Spleen (tissue), 7 donors: Measurements from ENCODE around the gene CORO6.
A peak's percentile ranks its signal among the peaks of the same experiment; 100 is the strongest.

ENCODE experiments used
- POLR2A ChIP-seq, 3 donors: fragments of 450-650 bp; IDR thresholded peaks; one replicate each; pipeline ENCODE4 v1.5.1; 2017; ENCODE audit warnings: antibody characterized with exemption in 3 of 3, mild to moderate bottlenecking in 1 of 3
- POLR2AphosphoS5 ChIP-seq, 3 donors: sonication (generic); formaldehyde crosslinking; IDR thresholded peaks; one replicate each; pipeline ENCODE4 v1.5.1; 2017; ENCODE audit warnings: antibody characterized with exemption in 3 of 3
- TF ChIP-seq, protein P1 (sequence below), 11 experiments: fragments of 200-600 bp in 7 of 11; fragments of 450-650 bp in 4 of 11; sonication (generic) in 4 of 11; IDR thresholded peaks in 8 of 11; conservative IDR thresholded peaks in 3 of 11; 1 replicate in 7 of 11; 2 replicates in 4 of 11; pipeline versions ENCODE4 v1.4.0 to v1.8.0; 2016 to 2021; ENCODE audit warnings: antibody characterized with exemption in 11 of 11, inconsistent platforms in 4 of 11, mild to moderate bottlenecking in 1 of 11
- donor health status: DM: no; HTN: no; CAD: no; lungs with moderate emphysema.
- donor health status: DM: no; HTN: no; CAD: no.
- donor health status: DM: no; HTN: no; CAD: no.

DNA sequence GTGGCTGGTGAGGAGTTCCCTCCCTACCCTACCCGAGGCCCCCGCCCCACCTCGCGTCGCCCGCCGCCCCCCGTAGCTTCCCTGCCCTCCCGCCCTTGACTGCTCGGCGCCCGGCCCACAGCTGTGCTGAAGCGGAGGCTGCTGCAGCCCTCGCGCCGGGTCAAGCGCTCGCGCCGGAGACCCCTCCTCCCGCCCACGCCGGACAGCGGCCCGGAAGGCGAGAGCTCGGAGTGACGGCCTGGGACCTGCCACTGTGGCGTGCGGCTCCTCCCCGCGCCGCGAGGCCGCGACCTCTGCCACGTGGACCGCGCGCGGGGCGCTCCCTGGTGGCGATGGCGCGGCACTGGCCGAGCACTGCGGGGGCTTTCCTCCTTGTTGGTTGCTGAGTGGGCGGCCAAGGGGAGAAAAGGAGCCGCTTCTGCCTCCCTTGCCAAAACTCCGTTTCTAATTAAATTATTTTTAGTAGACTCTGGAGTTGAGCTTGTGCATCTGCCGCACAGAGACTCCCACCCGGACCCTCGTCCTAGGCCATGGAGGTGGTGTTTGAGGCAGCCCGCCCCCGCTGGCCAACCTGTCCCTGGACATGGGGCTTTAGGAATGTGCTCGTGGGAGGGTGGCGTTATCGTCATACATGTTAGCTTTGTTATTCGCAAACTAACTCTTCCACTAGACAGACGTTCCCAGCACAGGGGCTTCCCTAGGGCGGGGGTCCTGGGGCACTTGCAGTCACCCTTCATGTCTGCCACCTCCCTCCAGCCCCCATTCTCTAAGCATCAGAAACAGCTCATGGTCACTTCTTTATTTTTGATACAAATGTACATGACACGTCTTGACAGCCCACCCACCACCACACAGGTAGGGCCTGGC lies 49.8 kb downstream of the CORO6 start:
- TF ChIP-seq, protein P1, sequence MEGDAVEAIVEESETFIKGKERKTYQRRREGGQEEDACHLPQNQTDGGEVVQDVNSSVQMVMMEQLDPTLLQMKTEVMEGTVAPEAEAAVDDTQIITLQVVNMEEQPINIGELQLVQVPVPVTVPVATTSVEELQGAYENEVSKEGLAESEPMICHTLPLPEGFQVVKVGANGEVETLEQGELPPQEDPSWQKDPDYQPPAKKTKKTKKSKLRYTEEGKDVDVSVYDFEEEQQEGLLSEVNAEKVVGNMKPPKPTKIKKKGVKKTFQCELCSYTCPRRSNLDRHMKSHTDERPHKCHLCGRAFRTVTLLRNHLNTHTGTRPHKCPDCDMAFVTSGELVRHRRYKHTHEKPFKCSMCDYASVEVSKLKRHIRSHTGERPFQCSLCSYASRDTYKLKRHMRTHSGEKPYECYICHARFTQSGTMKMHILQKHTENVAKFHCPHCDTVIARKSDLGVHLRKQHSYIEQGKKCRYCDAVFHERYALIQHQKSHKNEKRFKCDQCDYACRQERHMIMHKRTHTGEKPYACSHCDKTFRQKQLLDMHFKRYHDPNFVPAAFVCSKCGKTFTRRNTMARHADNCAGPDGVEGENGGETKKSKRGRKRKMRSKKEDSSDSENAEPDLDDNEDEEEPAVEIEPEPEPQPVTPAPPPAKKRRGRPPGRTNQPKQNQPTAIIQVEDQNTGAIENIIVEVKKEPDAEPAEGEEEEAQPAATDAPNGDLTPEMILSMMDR (IDR thresholded peaks at IDR 0.05 in 8 of 11, conservative IDR thresholded peaks at IDR 0.05 in 3 of 11) = peak; percentile 33 to 84 (median 74)
- TF ChIP-seq POLR2AphosphoS5 (IDR thresholded peaks at IDR 0.05) (peak; percentile 64 to 82 (median 75)), POLR2A (IDR thresholded peaks at IDR 0.05) (no peak)
